Astrocyte of the cerebellum (primary cell): ENCODE measurements around the gene RHBDD3.

Source experiments
- DNase-seq: peaks from one replicate; pipeline ENCODE4 v3.0.0-alpha.2; 2011; ENCODE audit warnings: low read depth
- H3K4me3 ChIP-seq: 2 replicates; pipeline ENCODE4 v1.5.1; 2011; ENCODE audit warnings: mild to moderate bottlenecking, low read depth, low read length, moderate library complexity
- CTCF ChIP-seq: IDR thresholded peaks from 2 replicates; pipeline ENCODE4 v1.5.1; 2012; ENCODE audit warnings: low read length, low read depth, moderate library complexity, mild to moderate bottlenecking; ENCODE audit errors: missing control alignments
- in situ Hi-C: cut with HindIII; loops from 2 replicates; pipeline ENCODE4 v1.10.0; 2017; ENCODE audit warnings: low sequenced_read_pairs

Gene RHBDD3

DNA sequence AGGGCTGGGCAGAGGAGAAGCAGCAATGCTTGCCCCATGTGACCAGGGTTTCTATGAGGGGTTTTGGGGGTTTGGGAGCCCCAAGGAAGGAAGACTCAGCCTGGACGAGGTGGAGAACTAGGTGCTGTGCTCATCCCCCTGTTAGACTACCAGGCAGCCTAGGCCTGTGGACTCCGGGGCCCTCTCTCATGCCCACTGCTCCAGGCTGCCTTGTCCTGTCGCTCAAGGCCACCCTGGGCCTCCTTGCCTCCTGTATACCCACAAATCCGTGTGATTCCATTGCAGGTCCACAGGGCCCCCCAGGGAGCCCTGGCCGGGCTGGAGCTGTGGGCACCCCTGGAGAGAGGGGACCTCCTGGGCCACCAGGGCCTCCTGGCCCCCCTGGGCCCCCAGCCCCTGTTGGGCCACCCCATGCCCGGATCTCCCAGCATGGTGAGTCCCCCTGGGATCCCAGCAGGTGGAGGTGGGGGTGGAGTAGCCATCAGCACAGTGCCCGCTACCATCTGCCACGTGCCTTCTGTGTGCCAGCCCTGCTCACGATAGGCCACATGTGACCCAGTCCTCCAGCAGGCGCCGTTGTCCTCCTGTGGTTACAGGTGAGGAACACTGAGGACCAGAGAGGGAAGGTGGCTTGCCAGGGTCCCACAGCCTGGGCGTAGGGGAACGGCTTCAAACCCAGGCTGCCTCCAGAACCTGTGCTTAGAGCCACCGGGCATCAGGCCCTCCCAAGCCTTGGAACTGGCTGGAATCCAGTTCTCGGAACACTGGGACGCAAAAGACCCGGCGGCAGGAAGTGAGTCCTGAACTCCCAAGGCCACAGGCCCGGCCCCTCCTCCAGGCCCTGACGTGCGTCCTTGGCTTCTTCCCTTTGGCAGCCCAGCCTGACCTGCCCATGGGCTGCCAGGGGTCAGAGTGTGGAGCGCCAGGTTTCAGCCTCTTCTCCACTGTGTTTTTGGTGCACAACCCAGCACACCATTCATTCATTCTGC is 35.5 kb downstream of the RHBDD3 start:
- no peak for TF ChIP-seq CTCF
- no peak overlapping the region for H3K4me3 ChIP-seq
- no peak for DNase-seq
- in situ Hi-C loops, result loop anchor here (5.0 to 25.0 kb wide), 2 partner anchors 90 to 620 kb away; no protein-coding TSS in a partner anchor

DNA sequence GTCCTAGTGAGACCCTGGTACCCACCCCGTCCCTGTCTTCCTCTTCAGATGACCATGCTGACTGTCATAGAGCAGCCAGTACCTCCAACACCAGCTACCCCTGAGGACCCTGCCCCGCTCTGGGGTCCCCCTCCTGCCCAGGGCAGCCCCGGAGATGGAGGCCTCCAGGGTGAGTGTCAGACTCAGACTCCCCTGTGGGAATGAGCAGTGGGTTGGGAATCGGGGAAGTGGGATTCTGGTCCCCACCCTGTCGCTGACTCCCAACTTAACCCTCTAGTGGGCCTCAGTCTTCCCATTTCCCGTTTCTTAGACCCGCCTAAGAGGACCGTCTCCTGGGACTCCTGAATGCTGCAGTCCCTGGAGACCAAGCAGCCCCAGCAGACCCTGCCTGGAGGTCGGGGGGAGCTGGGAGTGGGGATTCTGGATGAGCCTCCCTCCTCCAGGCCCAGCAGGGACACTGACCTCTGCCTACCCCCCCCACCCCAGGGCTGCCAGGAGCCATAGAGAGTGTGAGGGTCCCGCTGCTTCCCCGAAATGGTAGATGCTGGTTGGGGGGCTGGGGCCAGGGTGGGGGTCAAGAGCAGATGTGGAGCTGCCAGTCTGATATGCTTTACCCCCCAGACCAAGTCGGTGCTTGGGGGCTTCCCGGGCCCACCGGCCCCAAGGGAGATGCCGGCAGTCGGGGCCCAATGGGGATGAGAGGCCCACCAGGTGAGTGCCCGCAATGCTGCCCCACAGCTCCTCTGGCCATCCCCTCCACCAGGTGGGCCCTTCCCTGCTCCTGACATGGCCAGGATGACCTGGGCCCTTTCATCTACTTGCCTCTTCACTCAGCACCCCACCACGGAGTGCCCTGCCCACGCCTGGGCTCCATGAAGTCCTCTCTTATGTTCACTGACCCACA is 36.6 kb downstream of the RHBDD3 start:
- in situ Hi-C loops, result loop anchor here (5.0 to 25.0 kb wide), 2 partner anchors 89 to 619 kb away; no protein-coding TSS in a partner anchor
- no peak for DNase-seq
- no peak for TF ChIP-seq CTCF
- H3K4me3 ChIP-seq, result no peak overlapping the region

DNA sequence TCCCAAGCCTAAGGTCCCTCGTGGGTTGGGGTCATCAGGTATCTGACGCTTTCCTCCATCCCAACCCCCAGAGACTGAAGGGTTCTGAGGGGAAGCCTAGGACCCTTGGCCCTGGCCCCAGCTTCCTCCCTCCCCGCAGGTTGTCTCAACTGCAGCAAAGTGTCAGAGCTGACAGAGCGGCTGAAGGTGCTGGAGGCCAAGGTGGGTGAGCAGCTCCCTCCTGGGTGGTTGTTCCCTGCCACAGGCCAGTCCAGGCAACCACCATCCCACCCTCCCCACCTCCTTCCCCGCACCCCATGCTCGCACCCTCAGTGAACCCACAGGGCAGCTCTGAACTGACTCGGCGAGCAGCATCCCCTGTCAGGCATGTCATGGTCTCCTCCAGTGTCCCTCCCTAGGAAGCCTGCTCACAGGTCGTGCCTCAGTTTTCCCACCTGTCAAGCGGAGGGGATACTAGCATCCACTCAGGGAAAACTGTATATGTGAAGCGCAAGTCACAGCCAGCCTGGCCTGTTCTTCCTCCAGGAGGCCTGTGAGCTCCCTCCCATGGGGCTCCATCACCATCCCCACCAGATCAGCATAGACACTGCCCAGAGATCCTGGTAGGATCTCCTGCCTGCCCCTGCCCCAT is 41.3 kb downstream of the RHBDD3 start:
- in situ Hi-C loops, result loop anchor here (25.0 kb wide), 1 partner anchor 614 kb away; no protein-coding TSS in a partner anchor
- no peak for TF ChIP-seq CTCF
- DNase-seq, result no peak
- H3K4me3 ChIP-seq, result no peak overlapping the region

GRCh38 chr22:29225422-29226090 is 42.2 kb downstream of the RHBDD3 start:
- no peak for TF ChIP-seq CTCF
- in situ Hi-C loops, result loop anchor here (25.0 kb wide), 1 partner anchor 613 kb away; no protein-coding TSS in a partner anchor
- no peak overlapping the region for H3K4me3 ChIP-seq
- no peak for DNase-seq

- no peak for DNase-seq
- in situ Hi-C loops, result loop anchor here (25.0 kb wide), 1 partner anchor 613 kb away; no protein-coding TSS in a partner anchor
- TF ChIP-seq CTCF, result no peak
- no peak overlapping the region for H3K4me3 ChIP-seq
Observed at GRCh38 chr22:29224859-29225410, 42.8 kb downstream of the RHBDD3 start.
